ENCODE measurements around the gene SORBS1.

Gene SORBS1

GRCh38 chr10:95564291-95564690, 3.1 kb upstream of the SORBS1 start:
- DNase-seq, result no peak

DNA sequence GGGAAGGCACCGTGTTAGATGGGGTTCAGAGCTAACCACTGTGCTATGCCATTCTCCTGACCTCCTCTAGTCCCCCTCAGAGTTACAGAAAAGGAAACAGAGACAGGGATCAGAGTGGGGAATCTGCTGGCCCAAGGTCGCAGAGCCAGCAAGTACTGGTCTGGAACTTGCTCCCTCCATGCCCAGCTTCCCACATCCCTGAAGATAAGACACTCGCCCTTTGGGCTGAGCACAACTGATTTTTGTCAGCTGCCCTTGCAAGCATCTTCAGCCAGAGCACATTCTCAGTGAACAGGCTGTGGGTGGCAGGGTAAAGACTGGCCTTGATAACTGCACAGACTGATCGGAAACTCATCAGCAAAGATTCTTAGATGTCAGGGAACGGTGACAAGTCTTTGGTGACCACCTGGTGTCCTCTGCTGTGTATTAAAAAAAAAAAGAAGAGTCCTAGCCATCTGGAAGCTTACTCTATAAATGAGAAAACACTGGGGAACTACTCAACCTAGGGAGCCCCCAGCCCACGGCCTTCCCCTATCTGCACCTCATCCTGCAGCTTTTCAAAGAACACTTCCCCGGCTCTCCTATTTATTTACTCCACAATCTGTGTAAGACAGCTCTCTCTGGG, 1.3 kb upstream of the SORBS1 start:
- DNase-seq, result no peak

GRCh38 chr10:95561864-95562177, 650 bp upstream of the SORBS1 start:
- DNase-seq, result no peak

GRCh38 chr10:95560278-95561176, 644 bp downstream of the SORBS1 start:
- peak; percentile 28 for DNase-seq

- no peak for DNase-seq
Observed at GRCh38 chr10:95559896-95560277, 1.3 kb downstream of the SORBS1 start.

DNA sequence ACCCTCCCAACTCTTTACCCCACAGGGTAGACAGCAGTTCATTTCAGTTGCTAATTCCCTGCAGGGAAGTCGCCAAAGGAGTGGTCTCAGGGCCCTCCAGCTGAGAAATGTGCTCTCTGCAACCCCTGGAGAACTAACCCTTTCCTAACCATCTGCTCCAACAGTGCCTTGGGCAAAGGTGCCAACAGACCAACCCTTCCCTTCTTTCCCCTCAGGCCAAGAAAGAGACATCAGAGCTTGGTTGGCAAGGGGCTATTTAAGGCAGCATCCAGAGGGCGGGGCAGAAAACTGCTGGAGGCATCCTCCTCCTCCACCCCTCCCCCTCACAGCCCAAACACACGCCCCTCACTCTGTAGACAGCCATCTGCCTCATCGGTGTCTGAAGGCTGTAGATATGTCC, 1.7 kb downstream of the SORBS1 start:
- DNase-seq, result no peak

DNA sequence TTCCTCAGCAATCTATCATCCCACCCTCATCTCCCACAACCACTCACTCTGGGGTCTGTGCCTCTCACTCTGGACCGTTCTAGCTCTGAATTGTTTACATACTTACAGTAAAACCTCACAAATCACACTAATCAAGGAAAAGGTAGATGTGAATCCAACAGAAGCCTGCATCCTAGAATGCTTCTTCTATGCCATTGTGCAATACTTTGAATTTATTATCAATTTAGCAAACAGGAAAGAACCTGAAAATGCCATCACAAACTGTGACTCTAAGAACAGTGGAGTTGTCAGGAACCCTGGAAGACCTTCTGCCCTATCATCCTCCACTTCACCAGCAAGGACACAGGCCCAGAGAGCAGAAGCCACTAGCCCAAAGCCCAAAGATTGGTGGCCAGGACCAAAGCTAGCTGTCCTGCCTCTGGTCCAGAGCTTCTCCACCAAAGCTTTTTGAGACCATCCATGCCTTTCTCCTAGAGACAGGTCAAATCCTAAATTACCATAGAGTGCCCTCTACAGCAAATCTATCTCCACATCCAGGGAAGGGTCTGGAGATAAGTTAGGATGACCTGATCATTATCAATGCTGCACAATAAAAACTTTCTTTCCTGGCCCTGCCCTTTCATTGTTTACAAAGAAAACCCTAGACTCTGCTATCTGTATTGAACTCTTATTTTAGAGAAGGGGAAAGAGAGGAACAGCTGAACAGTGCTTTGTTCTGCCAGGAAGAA, 2.4 kb downstream of the SORBS1 start:
- no peak for DNase-seq

- no peak for DNase-seq
Observed at GRCh38 chr10:95556994-95557767, 4.0 kb downstream of the SORBS1 start.

- no peak for DNase-seq
Observed at GRCh38 chr10:95553674-95554073, 7.5 kb downstream of the SORBS1 start.

DNA sequence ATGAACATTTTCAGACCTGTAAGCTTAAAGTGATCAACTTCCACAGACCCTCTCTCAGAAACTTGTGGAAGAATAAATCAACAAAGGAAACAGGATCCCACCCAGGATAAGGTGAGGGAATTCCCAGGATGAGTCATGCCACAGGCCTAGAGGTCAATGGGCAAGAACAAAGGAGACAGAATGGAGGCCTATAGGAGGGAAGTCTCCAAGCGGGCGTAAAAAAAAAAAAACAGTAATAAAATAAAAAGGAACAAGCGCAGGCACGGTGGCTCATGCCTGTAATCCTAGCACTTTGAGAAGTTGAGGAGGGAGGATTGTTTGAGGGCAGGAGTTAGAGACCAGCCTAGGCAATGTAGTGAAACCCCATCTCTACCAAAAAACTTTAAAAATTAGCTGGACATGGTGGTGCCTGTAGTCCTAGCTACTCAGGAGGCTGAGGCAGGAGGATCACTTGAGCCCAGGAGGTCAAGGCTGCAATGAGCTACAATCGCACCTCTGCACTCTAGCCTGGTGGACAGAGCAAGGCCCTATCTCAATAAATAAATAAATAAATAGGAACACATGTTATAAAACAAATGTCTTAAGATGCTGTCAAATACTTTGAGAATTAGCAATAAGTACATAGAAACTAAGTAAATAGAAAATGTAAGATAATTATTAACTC, 8.4 kb downstream of the SORBS1 start:
- DNase-seq, result no peak

- DNase-seq, result no peak
Observed at GRCh38 chr10:95550073-95550672, 11.0 kb downstream of the SORBS1 start.

DNA sequence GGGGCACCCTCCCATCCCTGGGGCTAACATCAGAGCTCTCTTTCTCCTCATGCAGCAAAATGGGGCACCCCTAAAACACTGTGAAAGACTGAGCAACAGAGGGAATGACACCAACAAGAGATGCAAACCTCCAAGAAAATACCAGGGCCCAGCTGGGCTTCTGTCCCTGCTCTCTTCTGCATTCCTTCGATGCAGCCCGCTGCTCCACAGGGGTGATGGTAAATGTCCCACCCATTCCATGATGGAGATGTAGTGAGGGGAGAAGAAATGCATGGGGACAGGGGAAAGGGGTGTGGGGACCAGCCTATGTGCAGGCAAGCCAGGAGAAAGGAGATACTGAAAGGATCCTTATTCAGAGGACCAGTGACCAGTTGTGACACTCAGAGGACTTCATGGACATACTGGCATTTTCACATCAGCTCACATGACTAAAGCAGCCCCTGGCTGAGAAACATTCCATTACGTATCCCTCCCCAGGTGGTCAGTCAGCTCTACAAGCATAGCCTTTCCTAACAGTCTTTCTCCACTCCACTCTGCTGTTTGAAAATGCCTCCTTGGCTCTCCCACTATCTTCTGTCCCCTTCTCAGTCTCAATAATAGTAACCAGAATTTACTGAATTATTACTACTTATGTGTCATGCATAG, 13.3 kb downstream of the SORBS1 start:
- no peak for DNase-seq

- no peak for DNase-seq
Observed at GRCh38 chr10:95547197-95547596, 14.0 kb downstream of the SORBS1 start.

- no peak for DNase-seq
Observed at GRCh38 chr10:95545981-95546380, 15.2 kb downstream of the SORBS1 start.

GRCh38 chr10:95544783-95545500, 16.2 kb downstream of the SORBS1 start:
- DNase-seq, result no peak

DNA sequence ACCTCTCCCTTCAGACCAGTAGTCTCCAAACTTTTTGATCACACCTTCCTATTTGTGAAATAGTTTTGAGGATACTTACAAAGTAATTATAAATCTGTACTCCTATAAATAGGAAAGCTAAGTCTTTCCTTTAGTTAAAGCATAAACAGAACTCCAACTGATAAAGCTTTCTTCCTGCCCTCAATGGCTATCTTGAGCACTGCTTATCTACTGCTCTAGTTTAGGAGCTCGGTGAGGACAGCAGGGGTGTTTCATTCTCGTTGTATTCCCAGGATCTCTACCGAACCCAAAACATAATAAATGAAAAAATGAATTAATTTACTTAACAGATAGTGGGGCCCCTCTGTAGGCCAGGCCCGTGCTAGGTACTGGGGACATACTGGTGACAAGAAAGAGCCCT, 17.7 kb downstream of the SORBS1 start:
- DNase-seq, result no peak

DNA sequence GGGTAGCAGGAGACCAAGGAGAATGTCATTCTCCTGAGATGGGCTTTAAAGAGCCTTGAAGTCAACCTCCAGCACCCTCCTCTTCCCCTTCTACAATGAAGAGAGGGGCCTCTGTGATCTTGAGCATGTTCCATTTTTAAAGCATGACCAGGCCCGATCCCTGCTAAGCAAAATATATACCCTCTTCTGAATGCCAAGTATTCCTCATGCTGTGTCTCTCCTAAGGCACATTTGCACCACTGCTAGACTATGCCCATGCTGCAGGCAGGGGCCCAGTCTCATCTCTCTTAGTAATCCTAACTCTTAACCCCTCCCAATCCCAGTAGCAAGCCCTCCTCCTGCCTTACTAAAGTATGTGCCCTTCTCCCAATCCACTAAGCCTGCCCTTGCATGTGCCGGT, 18.4 kb downstream of the SORBS1 start:
- DNase-seq, result no peak

DNA sequence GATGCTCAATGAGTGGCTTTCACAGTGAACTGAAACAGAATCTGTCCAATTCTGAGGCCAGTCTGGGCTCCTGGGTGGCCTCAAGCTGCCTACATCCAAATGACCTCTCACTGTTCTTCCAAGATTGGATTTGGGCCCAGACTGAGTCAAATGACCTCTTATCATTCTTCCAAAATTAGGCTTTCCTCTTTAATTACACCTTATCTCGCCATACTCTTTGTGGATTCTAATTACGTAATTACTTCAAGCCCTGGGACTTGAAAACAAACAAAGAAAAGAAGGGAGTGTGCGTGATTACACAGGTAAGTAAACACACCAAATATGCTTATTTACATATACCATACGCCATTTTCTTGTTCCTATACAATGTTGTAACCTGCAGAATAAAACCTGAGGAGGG, 18.8 kb downstream of the SORBS1 start:
- DNase-seq, result no peak

GRCh38 chr10:95540514-95541052, 20.6 kb downstream of the SORBS1 start:
- no peak for DNase-seq

DNA sequence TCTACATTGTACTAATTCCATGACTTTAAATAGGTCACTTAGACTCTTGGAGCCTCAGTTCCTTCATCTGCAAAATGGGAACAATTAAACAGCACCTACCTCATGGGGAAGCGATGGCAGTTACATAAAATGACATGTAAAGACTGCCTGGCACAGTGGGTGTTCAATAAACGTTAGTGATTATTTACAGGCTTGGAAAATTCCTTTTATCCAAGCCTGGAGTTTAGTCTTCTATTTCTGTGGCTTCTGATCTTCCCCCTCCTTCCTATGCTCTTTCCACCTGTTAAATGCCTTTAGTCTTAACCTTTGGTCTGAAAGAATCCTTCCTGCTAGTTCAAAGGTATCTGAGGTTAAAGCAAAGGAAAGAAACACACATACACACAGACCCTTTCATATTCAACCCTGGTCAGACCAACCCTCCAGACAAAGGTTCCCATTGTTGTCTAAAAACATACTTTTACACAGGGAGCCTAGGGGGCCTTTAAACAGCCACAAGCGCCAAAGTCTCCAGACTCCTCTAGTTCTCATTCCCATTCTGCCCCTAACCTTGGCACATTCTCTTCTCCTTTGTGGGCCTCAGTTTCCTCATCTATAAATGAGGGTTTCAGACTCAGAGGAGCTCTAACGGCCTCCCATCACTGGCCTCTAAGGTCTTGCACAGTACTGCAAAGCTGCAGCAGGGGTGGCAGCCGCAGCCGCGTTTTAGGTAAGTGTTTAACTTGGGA, 21.4 kb downstream of the SORBS1 start:
- no peak for DNase-seq
